ENCODE results near the gene ANKHD1. TPM values are rescaled to one million over a fixed set of nuclear protein-coding genes. Genes with fewer than 3 reads are reported as not detected.

The ANKHD1 gene
- total RNA-seq, 1 experiment from 2014 or later: 113 TPM

GRCh38 chr5:140553657-140554056 lies 152.0 kb downstream of the ANKHD1 start:
- POLR2A ChIA-PET: interaction anchor here (0.6 kb wide), 1 partner anchor 146 kb away, joined by 3 read pairs; the partner anchor contains the start of gene ZMAT2
- DNase-seq (ENCODE audit: low spot score) (no peak), ATAC-seq (no peak)
- Mint-ChIP-seq H3K27ac (no peak overlapping the region), H3K27me3 (ENCODE audit: low read depth) (no peaks in the 10 kb centered on the region), H3K9me3 (no peaks in the 10 kb centered on the region), H3K4me3 (no peak overlapping the region), H3K36me3 (peaks cover 38% of the 10 kb centered on the region), H3K4me1 (peaks cover 29% of the 10 kb centered on the region)
- TF ChIP-seq, protein P1, sequence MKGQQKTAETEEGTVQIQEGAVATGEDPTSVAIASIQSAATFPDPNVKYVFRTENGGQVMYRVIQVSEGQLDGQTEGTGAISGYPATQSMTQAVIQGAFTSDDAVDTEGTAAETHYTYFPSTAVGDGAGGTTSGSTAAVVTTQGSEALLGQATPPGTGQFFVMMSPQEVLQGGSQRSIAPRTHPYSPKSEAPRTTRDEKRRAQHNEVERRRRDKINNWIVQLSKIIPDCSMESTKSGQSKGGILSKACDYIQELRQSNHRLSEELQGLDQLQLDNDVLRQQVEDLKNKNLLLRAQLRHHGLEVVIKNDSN (CRISPR knock-in tag; IDR thresholded peaks at IDR 0.05): no peak
- TF ChIP-seq, protein P2, sequence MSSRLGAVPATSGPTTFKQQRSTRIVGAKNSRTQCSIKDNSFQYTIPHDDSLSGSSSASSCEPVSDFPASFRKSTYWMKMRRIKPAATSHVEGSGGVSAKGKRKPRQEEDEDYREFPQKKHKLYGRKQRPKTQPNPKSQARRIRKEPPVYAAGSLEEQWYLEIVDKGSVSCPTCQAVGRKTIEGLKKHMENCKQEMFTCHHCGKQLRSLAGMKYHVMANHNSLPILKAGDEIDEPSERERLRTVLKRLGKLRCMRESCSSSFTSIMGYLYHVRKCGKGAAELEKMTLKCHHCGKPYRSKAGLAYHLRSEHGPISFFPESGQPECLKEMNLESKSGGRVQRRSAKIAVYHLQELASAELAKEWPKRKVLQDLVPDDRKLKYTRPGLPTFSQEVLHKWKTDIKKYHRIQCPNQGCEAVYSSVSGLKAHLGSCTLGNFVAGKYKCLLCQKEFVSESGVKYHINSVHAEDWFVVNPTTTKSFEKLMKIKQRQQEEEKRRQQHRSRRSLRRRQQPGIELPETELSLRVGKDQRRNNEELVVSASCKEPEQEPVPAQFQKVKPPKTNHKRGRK (CRISPR knock-in tag; IDR thresholded peaks at IDR 0.05; ENCODE audit: borderline replicate concordance): no peak
- TF ChIP-seq ZNF121 (CRISPR knock-in tag; IDR thresholded peaks at IDR 0.05) (no peak), JAZF1 (CRISPR knock-in tag; IDR thresholded peaks at IDR 0.05) (no peak), FOXP4 (CRISPR knock-in tag; IDR thresholded peaks at IDR 0.05) (no peak), ZNF671 (CRISPR knock-in tag; IDR thresholded peaks at IDR 0.05) (no peak), ZNF138 (CRISPR knock-in tag; conservative IDR thresholded peaks at IDR 0.05) (no peak), PRDM15 (CRISPR knock-in tag; IDR thresholded peaks at IDR 0.05) (no peak), ZSCAN18 (CRISPR knock-in tag; IDR thresholded peaks at IDR 0.05) (no peak), OVOL2 (CRISPR knock-in tag; IDR thresholded peaks at IDR 0.05; ENCODE audit: borderline replicate concordance) (no peak), STAT6 (CRISPR knock-in tag; conservative IDR thresholded peaks at IDR 0.05; ENCODE audit: low read depth) (no peak)
- TF ChIP-seq, protein P3, sequence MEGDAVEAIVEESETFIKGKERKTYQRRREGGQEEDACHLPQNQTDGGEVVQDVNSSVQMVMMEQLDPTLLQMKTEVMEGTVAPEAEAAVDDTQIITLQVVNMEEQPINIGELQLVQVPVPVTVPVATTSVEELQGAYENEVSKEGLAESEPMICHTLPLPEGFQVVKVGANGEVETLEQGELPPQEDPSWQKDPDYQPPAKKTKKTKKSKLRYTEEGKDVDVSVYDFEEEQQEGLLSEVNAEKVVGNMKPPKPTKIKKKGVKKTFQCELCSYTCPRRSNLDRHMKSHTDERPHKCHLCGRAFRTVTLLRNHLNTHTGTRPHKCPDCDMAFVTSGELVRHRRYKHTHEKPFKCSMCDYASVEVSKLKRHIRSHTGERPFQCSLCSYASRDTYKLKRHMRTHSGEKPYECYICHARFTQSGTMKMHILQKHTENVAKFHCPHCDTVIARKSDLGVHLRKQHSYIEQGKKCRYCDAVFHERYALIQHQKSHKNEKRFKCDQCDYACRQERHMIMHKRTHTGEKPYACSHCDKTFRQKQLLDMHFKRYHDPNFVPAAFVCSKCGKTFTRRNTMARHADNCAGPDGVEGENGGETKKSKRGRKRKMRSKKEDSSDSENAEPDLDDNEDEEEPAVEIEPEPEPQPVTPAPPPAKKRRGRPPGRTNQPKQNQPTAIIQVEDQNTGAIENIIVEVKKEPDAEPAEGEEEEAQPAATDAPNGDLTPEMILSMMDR (IDR thresholded peaks at IDR 0.05): no peak
- TF ChIP-seq, protein P4, sequence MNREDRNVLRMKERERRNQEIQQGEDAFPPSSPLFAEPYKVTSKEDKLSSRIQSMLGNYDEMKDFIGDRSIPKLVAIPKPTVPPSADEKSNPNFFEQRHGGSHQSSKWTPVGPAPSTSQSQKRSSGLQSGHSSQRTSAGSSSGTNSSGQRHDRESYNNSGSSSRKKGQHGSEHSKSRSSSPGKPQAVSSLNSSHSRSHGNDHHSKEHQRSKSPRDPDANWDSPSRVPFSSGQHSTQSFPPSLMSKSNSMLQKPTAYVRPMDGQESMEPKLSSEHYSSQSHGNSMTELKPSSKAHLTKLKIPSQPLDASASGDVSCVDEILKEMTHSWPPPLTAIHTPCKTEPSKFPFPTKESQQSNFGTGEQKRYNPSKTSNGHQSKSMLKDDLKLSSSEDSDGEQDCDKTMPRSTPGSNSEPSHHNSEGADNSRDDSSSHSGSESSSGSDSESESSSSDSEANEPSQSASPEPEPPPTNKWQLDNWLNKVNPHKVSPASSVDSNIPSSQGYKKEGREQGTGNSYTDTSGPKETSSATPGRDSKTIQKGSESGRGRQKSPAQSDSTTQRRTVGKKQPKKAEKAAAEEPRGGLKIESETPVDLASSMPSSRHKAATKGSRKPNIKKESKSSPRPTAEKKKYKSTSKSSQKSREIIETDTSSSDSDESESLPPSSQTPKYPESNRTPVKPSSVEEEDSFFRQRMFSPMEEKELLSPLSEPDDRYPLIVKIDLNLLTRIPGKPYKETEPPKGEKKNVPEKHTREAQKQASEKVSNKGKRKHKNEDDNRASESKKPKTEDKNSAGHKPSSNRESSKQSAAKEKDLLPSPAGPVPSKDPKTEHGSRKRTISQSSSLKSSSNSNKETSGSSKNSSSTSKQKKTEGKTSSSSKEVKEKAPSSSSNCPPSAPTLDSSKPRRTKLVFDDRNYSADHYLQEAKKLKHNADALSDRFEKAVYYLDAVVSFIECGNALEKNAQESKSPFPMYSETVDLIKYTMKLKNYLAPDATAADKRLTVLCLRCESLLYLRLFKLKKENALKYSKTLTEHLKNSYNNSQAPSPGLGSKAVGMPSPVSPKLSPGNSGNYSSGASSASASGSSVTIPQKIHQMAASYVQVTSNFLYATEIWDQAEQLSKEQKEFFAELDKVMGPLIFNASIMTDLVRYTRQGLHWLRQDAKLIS (CRISPR knock-in tag; IDR thresholded peaks at IDR 0.05; ENCODE audit: borderline replicate concordance): no peak
- TF ChIP-seq, protein P5, sequence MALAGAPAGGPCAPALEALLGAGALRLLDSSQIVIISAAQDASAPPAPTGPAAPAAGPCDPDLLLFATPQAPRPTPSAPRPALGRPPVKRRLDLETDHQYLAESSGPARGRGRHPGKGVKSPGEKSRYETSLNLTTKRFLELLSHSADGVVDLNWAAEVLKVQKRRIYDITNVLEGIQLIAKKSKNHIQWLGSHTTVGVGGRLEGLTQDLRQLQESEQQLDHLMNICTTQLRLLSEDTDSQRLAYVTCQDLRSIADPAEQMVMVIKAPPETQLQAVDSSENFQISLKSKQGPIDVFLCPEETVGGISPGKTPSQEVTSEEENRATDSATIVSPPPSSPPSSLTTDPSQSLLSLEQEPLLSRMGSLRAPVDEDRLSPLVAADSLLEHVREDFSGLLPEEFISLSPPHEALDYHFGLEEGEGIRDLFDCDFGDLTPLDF (CRISPR knock-in tag; IDR thresholded peaks at IDR 0.05): no peak
- TF ChIP-seq, protein P6, sequence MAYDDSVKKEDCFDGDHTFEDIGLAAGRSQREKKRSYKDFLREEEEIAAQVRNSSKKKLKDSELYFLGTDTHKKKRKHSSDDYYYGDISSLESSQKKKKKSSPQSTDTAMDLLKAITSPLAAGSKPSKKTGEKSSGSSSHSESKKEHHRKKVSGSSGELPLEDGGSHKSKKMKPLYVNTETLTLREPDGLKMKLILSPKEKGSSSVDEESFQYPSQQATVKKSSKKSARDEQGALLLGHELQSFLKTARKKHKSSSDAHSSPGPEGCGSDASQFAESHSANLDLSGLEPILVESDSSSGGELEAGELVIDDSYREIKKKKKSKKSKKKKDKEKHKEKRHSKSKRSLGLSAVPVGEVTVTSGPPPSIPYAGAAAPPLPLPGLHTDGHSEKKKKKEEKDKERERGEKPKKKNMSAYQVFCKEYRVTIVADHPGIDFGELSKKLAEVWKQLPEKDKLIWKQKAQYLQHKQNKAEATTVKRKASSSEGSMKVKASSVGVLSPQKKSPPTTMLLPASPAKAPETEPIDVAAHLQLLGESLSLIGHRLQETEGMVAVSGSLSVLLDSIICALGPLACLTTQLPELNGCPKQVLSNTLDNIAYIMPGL (CRISPR knock-in tag; IDR thresholded peaks at IDR 0.05): no peak
- CTCF ChIA-PET: interaction anchor here (1.3 kb wide), 1 partner anchor 181 kb away, joined by 3 read pairs; no protein-coding TSS in a partner anchor
